ENCODE measurements around the gene DNAJC18.

DNA sequence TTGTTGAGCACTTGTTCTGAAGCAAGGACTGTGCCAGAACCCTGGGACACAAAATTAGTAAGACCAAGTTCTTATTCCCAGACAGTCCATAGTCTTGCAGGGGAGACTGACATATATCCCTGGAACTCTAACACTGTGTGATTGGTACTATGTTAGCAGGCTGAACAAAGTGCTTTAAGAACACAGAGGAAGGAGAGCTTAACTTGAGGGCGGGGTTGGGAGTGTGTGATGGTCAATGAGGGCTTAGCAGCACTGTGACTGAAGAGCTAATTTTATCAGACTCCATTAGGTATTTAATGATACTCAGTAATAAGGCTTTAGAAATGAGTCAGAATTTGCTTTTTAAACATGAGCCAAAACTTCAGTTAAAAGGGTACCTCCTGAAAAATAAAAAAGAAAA is 20.5 kb downstream of the DNAJC18 start:
- TF ChIP-seq L3MBTL2 (conservative IDR thresholded peaks at IDR 0.05) (no peak), NFRKB (IDR thresholded peaks at IDR 0.05) (no peak), FOXM1 (IDR thresholded peaks at IDR 0.05; ENCODE audit: borderline replicate concordance) (no peak), FOXA1 (IDR thresholded peaks at IDR 0.05) (no peak), BHLHE40 (IDR thresholded peaks at IDR 0.05; ENCODE audit: borderline replicate concordance) (no peak), SUZ12 (IDR thresholded peaks at IDR 0.05) (no peak), LEF1 (IDR thresholded peaks at IDR 0.05; ENCODE audit: borderline replicate concordance) (no peak), SP1 (IDR thresholded peaks at IDR 0.05) (no peak), FOXK2 (IDR thresholded peaks at IDR 0.05) (no peak), HDGF (IDR thresholded peaks at IDR 0.05; ENCODE audit: borderline replicate concordance) (no peak)
- TF ChIP-seq, protein P1, sequence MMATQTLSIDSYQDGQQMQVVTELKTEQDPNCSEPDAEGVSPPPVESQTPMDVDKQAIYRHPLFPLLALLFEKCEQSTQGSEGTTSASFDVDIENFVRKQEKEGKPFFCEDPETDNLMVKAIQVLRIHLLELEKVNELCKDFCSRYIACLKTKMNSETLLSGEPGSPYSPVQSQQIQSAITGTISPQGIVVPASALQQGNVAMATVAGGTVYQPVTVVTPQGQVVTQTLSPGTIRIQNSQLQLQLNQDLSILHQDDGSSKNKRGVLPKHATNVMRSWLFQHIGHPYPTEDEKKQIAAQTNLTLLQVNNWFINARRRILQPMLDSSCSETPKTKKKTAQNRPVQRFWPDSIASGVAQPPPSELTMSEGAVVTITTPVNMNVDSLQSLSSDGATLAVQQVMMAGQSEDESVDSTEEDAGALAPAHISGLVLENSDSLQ (IDR thresholded peaks at IDR 0.05) = no peak

Measured in HEK293T (cell line).